GM19351 (cell line): ENCODE data around the gene NR1H2.
"Not testable (repeated sequence)": the region's sequence is repeated elsewhere in the genome, so short reads cannot be mapped to it uniquely, and the experiment has no call there.

ENCODE experiments used
- ATAC-seq: cut with Tn5 transposase; IDR thresholded peaks from one replicate; pipeline ENCODE4 v1.9.1; 2021; ENCODE audit warnings: mild to moderate bottlenecking, moderate library complexity; ENCODE audit not compliant: unreplicated experiment

NR1H2 gene

DNA sequence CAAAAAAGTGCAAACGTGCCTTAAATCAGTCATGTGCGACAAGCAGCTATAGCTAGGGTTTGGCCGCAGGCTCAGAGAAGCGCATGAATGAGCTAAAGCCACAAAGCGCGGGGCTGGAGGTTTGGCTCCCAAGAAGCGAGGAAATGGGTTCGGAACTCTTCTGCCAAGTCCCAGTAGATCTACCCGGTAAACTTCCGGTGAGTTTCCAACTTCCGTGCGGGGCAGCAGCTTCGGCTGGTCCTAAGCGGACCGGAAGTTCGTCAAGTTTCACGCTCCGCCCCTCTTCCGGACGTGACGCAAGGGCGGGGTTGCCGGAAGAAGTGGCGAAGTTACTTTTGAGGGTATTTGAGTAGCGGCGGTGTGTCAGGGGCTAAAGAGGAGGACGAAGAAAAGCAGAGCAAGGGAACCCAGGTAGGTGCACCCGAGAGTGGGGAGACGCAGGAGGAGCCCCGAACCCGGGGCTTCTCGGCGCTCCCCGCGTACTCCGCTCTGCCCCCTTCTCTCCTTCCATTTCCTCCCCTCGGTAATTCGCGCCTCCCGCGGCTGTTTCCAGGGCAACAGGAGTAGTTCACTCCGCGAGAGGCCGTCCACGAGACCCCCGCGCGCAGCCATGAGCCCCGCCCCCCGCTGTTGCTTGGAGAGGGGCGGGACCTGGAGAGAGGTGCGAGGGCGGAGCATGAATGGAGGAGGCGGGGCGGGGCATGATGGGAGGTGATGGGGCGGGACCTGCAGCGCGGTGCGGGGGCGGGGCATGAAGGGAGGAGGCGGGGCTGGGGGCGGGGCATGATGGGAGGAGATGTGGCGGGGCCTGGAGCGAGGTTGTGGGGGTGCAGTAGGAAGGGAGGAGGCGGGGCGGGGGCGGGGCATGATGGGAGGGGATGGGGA is at the start of gene NR1H2:
NR1H2 (plus strand) TSS at position 292 of the 885 bp plus-strand sequence. CDS start 1,149 bp downstream, outside the sequence.
- ATAC-seq: peak; percentile 89

DNA sequence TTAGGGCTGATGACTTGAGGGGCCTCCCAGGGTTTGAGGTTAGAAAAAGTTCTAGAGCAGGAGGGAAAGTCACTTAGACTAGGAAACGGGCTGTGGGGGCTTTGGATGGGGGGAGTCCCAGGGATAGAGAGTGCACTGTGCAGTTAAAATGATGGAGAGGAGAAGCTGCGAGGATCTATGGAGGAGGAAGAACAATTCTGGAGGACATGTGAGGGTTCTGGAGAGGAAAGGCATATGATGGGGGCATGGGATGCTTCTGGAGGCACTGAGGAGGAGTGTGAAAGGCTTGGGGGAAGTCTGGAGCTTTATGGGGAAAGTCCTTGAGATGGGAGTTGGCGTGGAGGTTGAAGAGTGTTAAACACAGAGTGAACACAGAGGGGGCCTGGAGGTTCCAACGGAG is 49.2 kb upstream of the NR1H2 start:
- ATAC-seq: no peak

DNA sequence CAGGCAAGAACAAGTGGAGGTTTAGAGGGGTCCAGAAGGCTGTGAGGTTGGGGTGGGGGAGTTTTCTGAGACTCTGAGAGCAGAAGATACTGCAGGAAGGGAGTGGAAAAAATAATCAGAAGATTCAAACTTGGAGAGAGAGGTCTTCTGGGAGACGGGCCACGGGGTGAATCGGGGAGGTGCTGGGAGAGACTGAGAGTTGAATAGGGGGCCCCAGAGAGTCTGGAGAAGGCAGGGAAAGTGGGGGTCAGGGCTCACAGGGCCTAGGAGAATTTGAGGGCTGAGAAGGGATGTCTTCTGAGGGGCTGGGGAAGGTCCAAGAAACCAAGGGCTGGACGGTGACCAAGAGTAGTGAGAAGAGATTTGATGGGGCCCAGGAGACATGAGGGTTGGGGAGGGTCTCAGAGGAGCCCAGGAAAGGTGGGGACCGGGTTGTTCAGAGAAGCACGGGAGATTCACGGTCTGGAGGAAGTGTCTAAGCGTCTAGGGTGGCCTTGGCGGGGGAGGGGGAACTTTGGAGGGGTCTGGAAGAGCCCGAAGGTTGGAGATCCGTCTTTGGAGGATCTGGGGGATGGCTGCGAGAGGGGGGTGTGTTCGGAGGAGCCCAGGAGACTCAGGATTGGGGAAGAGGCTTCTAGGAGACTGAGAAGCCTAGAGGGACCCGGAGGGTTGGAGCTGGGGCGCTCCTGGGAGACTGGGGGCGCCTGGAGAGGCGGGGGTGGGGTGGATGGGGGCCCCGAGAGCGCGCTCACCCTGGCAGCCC is 48.6 kb upstream of the NR1H2 start:
- no peak for ATAC-seq

DNA sequence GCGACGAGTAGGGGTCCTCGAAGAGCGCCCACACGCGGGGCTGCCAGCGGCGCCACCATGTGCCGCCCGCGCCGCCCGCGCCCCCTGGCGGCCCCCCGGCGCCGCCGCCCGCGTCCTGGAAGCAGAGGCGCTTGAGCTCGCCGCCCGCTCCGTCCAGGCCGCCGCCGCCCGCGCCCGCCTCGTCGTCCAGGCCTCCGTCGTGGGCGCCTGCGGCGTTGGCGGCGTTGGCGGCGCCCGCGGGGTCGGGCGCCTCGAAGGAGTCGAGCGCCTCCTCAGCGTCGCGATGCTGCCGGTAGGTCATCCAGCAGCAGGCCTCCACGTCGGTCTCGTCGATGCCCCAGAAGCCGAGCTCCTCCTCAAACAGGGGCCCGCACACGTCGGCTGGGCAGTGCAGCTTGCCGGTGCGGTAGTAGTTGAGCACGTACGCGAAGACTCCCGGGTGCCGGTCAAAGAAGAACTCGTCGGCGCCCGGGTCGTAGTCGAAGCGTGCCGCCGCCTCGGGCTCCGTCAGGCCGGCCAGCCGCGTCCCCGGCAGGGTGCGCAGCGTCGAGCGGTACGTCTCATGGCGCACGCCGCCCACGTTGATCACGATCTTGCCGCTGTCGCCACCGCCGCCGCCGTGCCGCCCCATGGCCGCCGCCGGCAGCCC is 47.9 kb upstream of the NR1H2 start:
- ATAC-seq: no peak

GRCh38 chr19:50328873-50329145 is 47.4 kb upstream of the NR1H2 start:
- ATAC-seq: peak; percentile 12

DNA sequence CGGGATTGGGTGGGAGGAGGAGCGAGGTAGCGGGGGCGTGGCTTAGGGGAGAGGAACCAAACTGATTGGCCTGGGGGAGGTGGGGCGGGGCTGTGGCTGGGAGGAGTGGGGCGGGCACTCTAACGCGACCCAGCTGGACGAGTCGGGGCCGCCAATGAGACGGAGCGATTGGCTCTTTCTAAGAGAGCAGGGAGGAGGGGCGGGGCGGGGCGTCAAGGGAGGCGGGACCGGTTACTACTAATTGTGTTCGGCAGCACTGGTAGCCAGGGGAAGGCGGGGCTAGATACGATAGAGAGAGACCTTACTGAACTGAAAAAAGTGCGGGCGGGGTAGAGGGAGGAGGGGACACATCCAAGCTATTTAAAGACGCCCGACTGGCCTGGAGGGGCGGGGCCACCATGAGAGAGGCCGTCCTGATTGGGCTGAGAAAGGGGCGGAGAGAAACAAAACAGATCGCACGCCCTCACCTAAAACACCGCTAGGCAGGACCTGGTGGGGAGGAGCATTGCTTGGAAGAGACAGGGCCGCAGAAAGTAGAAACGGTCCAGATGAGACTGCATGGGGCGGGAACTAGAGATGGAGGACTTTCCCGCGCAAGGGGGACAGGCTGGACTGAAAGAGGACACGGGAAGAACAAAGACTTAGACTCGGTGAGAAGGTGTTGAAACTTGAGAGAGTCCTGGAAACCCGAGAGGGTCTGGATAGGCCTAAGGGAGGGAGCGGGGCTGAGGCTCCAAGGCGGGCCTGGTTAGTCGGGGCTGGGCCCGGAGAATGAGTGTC is 46.9 kb upstream of the NR1H2 start, which contains the start of gene KCNC3:
KCNC3 (minus strand) TSS at position 232 of the 780 bp plus-strand sequence. CDS start 295 bp downstream, outside the sequence.
- ATAC-seq: peak; percentile 55

DNA sequence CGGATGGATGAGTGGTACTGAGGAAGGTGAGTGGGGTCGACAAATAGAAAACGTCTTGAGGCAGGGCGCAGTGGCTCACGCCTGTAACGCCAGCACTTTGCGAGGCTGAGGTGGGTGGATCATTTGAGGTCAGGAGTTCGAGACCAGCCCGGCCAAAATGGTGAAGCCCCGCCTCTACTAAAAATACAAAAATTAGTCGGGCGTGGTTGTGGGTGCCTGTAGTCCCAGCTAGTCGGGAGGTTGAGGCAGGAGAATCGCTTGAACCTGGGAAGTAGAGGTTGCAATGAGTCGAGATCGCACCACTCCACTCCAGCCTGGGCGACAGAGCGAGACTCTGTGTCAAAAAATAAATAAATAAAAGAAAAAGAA is 46.3 kb upstream of the NR1H2 start:
- ATAC-seq: not testable (repeated sequence)

DNA sequence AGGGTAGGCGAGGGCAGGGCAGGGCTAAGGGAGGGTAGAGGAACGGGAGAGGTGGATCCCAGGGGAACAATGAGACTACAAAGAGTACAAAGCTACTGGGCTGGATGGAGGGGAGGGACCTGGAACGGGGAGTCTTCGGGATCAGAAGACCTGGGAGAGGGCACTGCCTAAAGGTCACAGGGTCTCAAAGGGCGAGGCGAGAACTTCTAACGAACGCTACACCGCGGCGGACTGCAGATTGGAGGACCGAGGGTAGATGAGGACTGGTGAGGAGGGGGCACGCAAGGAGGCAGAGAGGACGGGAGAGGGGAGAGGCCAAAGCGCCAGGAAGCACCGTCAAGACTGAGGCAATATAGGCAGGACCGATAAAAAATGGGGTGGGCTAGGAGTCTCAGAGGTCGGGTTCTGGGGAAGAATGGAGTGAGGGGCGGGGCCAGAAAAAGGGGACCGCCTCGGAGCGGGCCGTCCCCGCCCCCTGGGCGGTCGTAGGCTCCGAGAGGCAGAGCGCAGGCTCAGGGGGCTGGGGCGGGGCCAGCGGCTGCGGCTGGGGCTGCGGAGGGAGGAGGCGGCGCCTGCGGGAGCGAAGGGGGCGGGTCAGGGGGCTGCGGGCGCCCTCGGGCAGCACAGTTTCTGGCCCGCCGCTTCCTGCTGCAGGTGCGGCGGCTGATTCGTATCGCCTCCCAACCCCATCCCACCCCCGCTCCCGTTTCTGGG is 45.7 kb upstream of the NR1H2 start:
- ATAC-seq: peak; percentile 28

- no peak for ATAC-seq
Observed at GRCh38 chr19:50331221-50331993, 44.9 kb upstream of the NR1H2 start.

DNA sequence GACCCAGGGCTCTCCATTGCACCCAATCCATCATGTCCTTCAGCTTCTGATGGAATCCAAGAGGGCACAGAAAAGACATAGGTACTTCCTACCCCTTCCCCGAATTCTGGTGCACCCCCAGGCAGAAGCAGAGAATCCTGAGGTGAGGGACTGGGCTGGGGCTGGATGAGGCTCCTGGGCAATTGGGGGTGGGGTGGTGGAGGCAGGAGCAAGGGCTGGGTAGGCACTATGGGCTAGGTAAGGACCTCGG is 44.3 kb upstream of the NR1H2 start:
- ATAC-seq: no peak

- ATAC-seq: no peak
Observed at GRCh38 chr19:50332244-50333038, 43.8 kb upstream of the NR1H2 start.

- peak; percentile 40 for ATAC-seq
Observed at GRCh38 chr19:50333235-50333736, 43.0 kb upstream of the NR1H2 start.

DNA sequence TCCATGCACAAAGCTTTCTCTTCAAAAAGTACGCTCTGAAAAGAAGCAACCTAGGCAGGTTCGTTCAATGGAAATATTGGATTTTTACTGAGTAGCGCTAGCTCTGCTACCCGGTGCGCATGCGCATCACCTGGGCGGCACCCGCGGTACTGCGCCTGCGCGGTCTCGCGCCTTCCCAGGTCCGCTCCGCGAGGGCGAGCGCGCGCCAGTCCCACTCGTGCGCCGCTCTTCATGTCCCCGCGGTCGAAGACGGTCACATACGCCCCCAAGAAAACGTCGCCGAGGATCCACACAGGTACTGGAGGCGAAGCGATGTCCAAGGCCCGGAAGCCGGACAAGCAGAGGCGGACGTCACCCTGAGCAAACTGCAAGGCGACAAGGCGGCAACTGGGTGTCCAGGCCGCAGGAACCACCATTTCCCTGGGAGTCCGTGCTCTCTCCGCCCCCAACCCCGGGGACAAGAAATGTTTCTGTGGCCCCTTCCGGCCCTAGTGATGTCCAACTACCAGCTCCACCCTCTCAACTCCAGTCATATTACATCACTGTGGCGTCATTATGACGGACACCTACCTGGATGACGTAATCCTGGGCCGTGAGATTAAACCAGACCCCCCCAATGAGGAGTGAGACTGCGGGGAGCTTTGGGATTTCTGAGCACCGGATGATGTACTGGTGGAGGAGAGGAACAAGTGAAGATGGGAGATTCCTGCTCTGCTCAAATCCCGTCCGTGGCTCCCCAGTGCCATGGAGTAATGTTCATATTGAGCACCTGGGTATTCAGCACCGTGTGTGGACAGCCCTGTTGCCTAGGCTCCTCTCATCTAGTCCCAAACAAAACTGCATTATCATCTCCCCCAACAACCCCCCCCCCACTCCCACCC is 42.3 kb upstream of the NR1H2 start:
- peak; percentile 10 for ATAC-seq

DNA sequence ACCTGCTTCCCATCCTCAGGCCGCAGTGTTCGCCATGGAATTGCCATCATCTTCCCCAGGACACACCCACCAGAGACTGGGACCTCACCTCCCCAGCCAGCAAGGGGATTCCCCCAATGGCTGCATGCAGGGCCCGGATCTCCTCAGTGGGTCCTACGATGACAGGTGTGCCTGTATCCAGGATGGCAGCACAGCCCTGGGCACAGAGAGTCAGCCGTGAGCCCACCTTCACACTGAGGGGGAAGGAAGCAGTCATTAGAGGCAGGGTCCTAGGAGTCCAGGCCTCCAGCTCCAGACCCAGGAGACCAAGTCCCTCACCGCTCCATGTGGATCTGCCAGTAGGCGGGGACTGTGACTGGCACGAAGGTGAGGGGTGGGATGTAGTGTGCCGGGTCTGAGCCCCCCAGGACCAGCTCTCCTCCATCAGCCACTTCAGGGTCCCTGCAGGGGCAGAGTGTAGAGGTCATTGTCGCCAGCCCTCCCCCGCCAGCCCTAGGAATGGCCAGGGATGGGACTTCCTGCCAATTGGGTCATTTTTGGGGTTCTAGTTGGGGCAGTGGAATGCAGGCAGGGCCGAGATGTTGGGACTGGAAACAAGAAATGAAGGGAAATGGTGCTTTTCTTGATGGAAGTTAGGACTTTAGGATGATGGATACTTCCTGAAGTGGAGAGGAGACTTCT is 41.4 kb upstream of the NR1H2 start:
- no peak for ATAC-seq

DNA sequence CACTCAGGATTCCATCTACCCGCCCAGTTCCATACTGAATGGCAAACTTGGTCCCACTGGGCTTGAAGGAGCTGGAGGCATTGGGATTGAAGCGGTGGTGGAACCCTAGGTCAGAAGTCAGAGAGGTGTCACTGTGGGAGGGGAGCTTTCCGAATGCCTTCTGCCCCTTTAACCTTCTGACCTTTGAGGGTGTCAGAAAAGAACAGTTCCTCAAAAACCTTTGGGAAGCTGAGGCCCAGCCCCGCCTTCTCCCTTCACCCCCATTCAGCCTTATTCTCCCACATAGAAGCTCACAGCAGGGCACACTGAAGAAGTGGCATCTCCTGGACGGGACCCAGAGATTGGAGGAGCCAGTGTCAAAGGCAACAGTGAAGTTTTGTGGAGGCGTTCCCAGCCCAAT is 39.2 kb upstream of the NR1H2 start:
- not testable (repeated sequence) for ATAC-seq

DNA sequence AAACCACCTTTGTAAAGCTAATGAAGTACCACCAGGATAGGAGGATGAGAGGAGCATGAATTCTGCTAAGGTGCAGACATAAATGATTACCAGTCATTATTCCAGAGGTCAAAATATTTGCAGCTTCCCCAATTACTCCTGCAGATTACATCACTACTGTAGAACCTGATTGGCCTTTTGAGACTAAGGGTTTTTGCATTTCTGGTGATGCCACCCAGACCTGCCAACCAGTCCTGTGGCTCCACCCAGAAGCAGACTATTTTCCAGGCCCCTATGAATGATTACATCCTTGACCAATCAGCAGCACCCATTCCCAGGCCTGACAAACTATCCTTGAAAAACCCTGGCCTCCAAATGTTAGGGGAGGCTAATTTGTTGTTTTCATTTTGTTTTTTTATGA is 35.9 kb upstream of the NR1H2 start:
- no peak for ATAC-seq

DNA sequence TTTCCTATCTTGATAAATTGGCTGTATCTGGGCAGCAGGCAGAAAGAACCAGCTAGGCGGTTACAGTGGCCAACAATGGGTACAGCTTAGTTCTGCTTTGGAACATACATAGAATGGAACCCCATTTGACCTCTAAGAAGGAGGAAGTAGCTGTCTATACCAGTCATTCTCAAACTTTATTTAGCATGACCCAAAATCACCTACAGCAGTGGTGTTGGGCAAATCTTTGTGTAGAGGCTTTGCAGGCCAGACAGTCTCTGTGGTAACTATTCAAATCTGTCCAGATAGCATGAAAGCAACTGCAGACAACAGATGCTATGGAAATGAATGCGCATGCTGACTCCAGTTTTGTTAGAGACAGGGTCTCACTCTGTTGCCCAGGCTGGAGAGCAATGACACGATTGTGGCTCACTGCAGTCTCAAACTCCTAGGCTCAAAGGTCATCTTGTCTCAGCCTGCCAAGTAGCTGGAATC is 35.1 kb upstream of the NR1H2 start:
- peak; percentile 60 for ATAC-seq
